ENCODE data around the gene SERPING1.

The SERPING1 gene

GRCh38 chr11:57597461-57597915 is at the start of gene SERPING1:
Gene SERPING1, plus strand, starts transcription at chr11:57597685. Its CDS starts 586 bp downstream, at chr11:57598271.
- Histone ChIP-seq H3K27me3 (ENCODE audit: control insufficient read depth, insufficient read depth, low read length) (no peaks in the 10 kb centered on the region), H3K36me3 (ENCODE audit: control insufficient read depth, insufficient read depth, low read length) (peaks cover 5% of the 10 kb centered on the region; the same call in 1 of the 2 replicates), H3K4me1 (ENCODE audit: control insufficient read depth, insufficient read depth, low read length) (peaks cover 25% of the 10 kb centered on the region), H3K9me3 (ENCODE audit: control insufficient read depth, insufficient read depth, low read depth, low read length) (no peaks in the 10 kb centered on the region), H3K9ac (ENCODE audit: low read length) (peak within 1 kb of the TSS; percentile 60), H3K27ac (ENCODE audit: low read depth, low read length) (no peak within 1 kb of the TSS; the same call in 1 of the 2 replicates), H3K4me3 (ENCODE audit: low read depth, low read length) (peak within 1 kb of the TSS; percentile 60)

- no peak overlapping the region for H3K4me3 ChIP-seq (ENCODE audit: low read depth, low read length)
- no peak overlapping the region for H3K9ac ChIP-seq (ENCODE audit: low read length)
- peaks cover 21% of the 10 kb centered on the region for H3K36me3 ChIP-seq (ENCODE audit: control insufficient read depth, insufficient read depth, low read length)
Observed at GRCh38 chr11:57547854-57548377, 49.6 kb upstream of the SERPING1 start.

GRCh38 chr11:57549983-57550382 is 47.5 kb upstream of the SERPING1 start:
- Histone ChIP-seq H3K27me3 (ENCODE audit: control insufficient read depth, insufficient read depth, low read length) (no peaks in the 10 kb centered on the region), H3K4me3 (ENCODE audit: low read depth, low read length) (no peak overlapping the region), H3K27ac (ENCODE audit: low read depth, low read length) (no peak overlapping the region), H3K36me3 (ENCODE audit: control insufficient read depth, insufficient read depth, low read length) (peaks cover 25% of the 10 kb centered on the region), H3K9me3 (ENCODE audit: control insufficient read depth, insufficient read depth, low read depth, low read length) (no peaks in the 10 kb centered on the region), H3K9ac (ENCODE audit: low read length) (no peak overlapping the region), H3K4me1 (ENCODE audit: control insufficient read depth, insufficient read depth, low read length) (peaks cover 4% of the 10 kb centered on the region; the same call in 1 of the 2 replicates)

More at GRCh38 chr11:57547854-57548377, 49.6 kb upstream of the SERPING1 start:
- Histone ChIP-seq H3K27ac (ENCODE audit: low read depth, low read length) (no peak overlapping the region), H3K27me3 (ENCODE audit: control insufficient read depth, insufficient read depth, low read length) (peaks cover 4% of the 10 kb centered on the region; the same call in 1 of the 2 replicates), H3K4me1 (ENCODE audit: control insufficient read depth, insufficient read depth, low read length) (peaks cover 13% of the 10 kb centered on the region), H3K9me3 (ENCODE audit: control insufficient read depth, insufficient read depth, low read depth, low read length) (no peaks in the 10 kb centered on the region)

- Histone ChIP-seq H3K4me3 (ENCODE audit: low read depth, low read length) (no peak overlapping the region), H3K9me3 (ENCODE audit: control insufficient read depth, insufficient read depth, low read depth, low read length) (no peaks in the 10 kb centered on the region), H3K27ac (ENCODE audit: low read depth, low read length) (no peak overlapping the region), H3K36me3 (ENCODE audit: control insufficient read depth, insufficient read depth, low read length) (peaks cover 30% of the 10 kb centered on the region), H3K9ac (ENCODE audit: low read length) (no peak overlapping the region), H3K27me3 (ENCODE audit: control insufficient read depth, insufficient read depth, low read length) (no peaks in the 10 kb centered on the region), H3K4me1 (ENCODE audit: control insufficient read depth, insufficient read depth, low read length) (peaks cover 4% of the 10 kb centered on the region; the same call in 1 of the 2 replicates)
Observed at GRCh38 chr11:57551941-57552340, 45.5 kb upstream of the SERPING1 start.

GRCh38 chr11:57552479-57552878 is 45.0 kb upstream of the SERPING1 start:
- Histone ChIP-seq H3K36me3 (ENCODE audit: control insufficient read depth, insufficient read depth, low read length) (peaks cover 30% of the 10 kb centered on the region), H3K27me3 (ENCODE audit: control insufficient read depth, insufficient read depth, low read length) (no peaks in the 10 kb centered on the region), H3K27ac (ENCODE audit: low read depth, low read length) (no peak overlapping the region), H3K9me3 (ENCODE audit: control insufficient read depth, insufficient read depth, low read depth, low read length) (no peaks in the 10 kb centered on the region), H3K4me1 (ENCODE audit: control insufficient read depth, insufficient read depth, low read length) (peaks cover under 1% of the 10 kb centered on the region; the same call in 1 of the 2 replicates), H3K4me3 (ENCODE audit: low read depth, low read length) (no peak overlapping the region), H3K9ac (ENCODE audit: low read length) (no peak overlapping the region)

GRCh38 chr11:57555393-57555792 is 42.1 kb upstream of the SERPING1 start:
- Histone ChIP-seq H3K4me1 (ENCODE audit: control insufficient read depth, insufficient read depth, low read length) (no peaks in the 10 kb centered on the region), H3K9ac (ENCODE audit: low read length) (no peak overlapping the region), H3K4me3 (ENCODE audit: low read depth, low read length) (no peak overlapping the region), H3K27ac (ENCODE audit: low read depth, low read length) (no peak overlapping the region), H3K36me3 (ENCODE audit: control insufficient read depth, insufficient read depth, low read length) (peaks cover 29% of the 10 kb centered on the region), H3K9me3 (ENCODE audit: control insufficient read depth, insufficient read depth, low read depth, low read length) (no peaks in the 10 kb centered on the region), H3K27me3 (ENCODE audit: control insufficient read depth, insufficient read depth, low read length) (no peaks in the 10 kb centered on the region)

- peak overlapping the region; percentile 9 for H3K9ac ChIP-seq (ENCODE audit: low read length)
- no peaks in the 10 kb centered on the region for H3K27me3 ChIP-seq (ENCODE audit: control insufficient read depth, insufficient read depth, low read length)
- no peaks in the 10 kb centered on the region for H3K4me1 ChIP-seq (ENCODE audit: control insufficient read depth, insufficient read depth, low read length)
- no peak overlapping the region for H3K27ac ChIP-seq (ENCODE audit: low read depth, low read length)
- no peaks in the 10 kb centered on the region for H3K9me3 ChIP-seq (ENCODE audit: control insufficient read depth, insufficient read depth, low read depth, low read length)
- H3K4me3 ChIP-seq (ENCODE audit: low read depth, low read length), result no peak overlapping the region
- H3K36me3 ChIP-seq (ENCODE audit: control insufficient read depth, insufficient read depth, low read length), result peaks cover 26% of the 10 kb centered on the region
Observed at GRCh38 chr11:57556041-57556440, 41.4 kb upstream of the SERPING1 start.

GRCh38 chr11:57560146-57560545 is 37.3 kb upstream of the SERPING1 start:
- no peak overlapping the region for H3K4me3 ChIP-seq (ENCODE audit: low read depth, low read length)
- H3K36me3 ChIP-seq (ENCODE audit: control insufficient read depth, insufficient read depth, low read length), result peaks cover 9% of the 10 kb centered on the region; the same call in 1 of the 2 replicates
- H3K27ac ChIP-seq (ENCODE audit: low read depth, low read length), result no peak overlapping the region
- H3K4me1 ChIP-seq (ENCODE audit: control insufficient read depth, insufficient read depth, low read length), result peaks cover 4% of the 10 kb centered on the region; the same call in 1 of the 2 replicates
- H3K9me3 ChIP-seq (ENCODE audit: control insufficient read depth, insufficient read depth, low read depth, low read length), result no peaks in the 10 kb centered on the region
- H3K27me3 ChIP-seq (ENCODE audit: control insufficient read depth, insufficient read depth, low read length), result no peaks in the 10 kb centered on the region
- no peak overlapping the region for H3K9ac ChIP-seq (ENCODE audit: low read length)

GRCh38 chr11:57562596-57562995 is 34.9 kb upstream of the SERPING1 start:
- Histone ChIP-seq H3K4me3 (ENCODE audit: low read depth, low read length) (no peak overlapping the region), H3K4me1 (ENCODE audit: control insufficient read depth, insufficient read depth, low read length) (peaks cover 13% of the 10 kb centered on the region), H3K27me3 (ENCODE audit: control insufficient read depth, insufficient read depth, low read length) (peaks cover 5% of the 10 kb centered on the region; the same call in 1 of the 2 replicates), H3K9me3 (ENCODE audit: control insufficient read depth, insufficient read depth, low read depth, low read length) (no peaks in the 10 kb centered on the region), H3K27ac (ENCODE audit: low read depth, low read length) (no peak overlapping the region), H3K36me3 (ENCODE audit: control insufficient read depth, insufficient read depth, low read length) (peaks cover 4% of the 10 kb centered on the region; the same call in 1 of the 2 replicates), H3K9ac (ENCODE audit: low read length) (no peak overlapping the region)

GRCh38 chr11:57566005-57566904 is 31.2 kb upstream of the SERPING1 start:
- Histone ChIP-seq H3K9me3 (ENCODE audit: control insufficient read depth, insufficient read depth, low read depth, low read length) (no peaks in the 10 kb centered on the region), H3K4me3 (ENCODE audit: low read depth, low read length) (peak overlapping the region; percentile 20; the same call in 1 of the 2 replicates), H3K9ac (ENCODE audit: low read length) (no peak overlapping the region), H3K4me1 (ENCODE audit: control insufficient read depth, insufficient read depth, low read length) (peaks cover 24% of the 10 kb centered on the region), H3K27ac (ENCODE audit: low read depth, low read length) (no peak overlapping the region), H3K27me3 (ENCODE audit: control insufficient read depth, insufficient read depth, low read length) (peaks cover 5% of the 10 kb centered on the region; the same call in 1 of the 2 replicates), H3K36me3 (ENCODE audit: control insufficient read depth, insufficient read depth, low read length) (no peaks in the 10 kb centered on the region)

Data from HUES6 (cell line).